Tibial artery (tissue), 4 donors: Measurements from ENCODE around the gene HYAL3.

Source experiments
- DNase-seq, 2 donors: peaks; one replicate each; pipeline ENCODE4 v3.0.0-alpha.2; 2019
- H3K27ac ChIP-seq, 2 donors: fragments of 200-600 bp; sonication (generic) in 1 of 2; 1 replicate in 1 of 2; 2 replicates in 1 of 2; pipeline ENCODE4 v1.5.1; 2018 to 2019; ENCODE audit warnings: mild to moderate bottlenecking in 1 of 2
- H3K27me3 ChIP-seq, 2 donors: fragments of 200-600 bp; sonication (generic) in 1 of 2; one replicate each; pipeline versions ENCODE4 v1.5.1 to v1.6.0; 2016 to 2019
- H3K36me3 ChIP-seq, 3 donors: fragments of 200-600 bp; sonication (generic) in 2 of 3; one replicate each; pipeline ENCODE4 v1.5.1; 2016 to 2019; ENCODE audit warnings: mild to moderate bottlenecking in 2 of 3
- H3K4me1 ChIP-seq, 4 donors: fragments of 200-600 bp; sonication (generic) in 2 of 4; 1 replicate in 3 of 4; 2 replicates in 1 of 4; pipeline ENCODE4 v1.5.1; 2016 to 2019
- H3K4me3 ChIP-seq, 2 donors: fragments of 200-600 bp; sonication (generic) in 1 of 2; 1 replicate in 1 of 2; 2 replicates in 1 of 2; pipeline ENCODE4 v1.5.1; 2018 to 2019; ENCODE audit warnings: mild to moderate bottlenecking in 2 of 2
- H3K9me3 ChIP-seq, 3 donors: fragments of 200-600 bp; sonication (generic) in 1 of 3; one replicate each; pipeline ENCODE4 v1.5.1; 2016 to 2019
- CTCF ChIP-seq, 2 experiments: fragments of 200-600 bp in 1 of 2; fragments of 450-650 bp in 1 of 2; IDR thresholded peaks; one replicate each; pipeline ENCODE4 v1.5.1; 2017 to 2019; ENCODE audit warnings: antibody characterized with exemption in 2 of 2, mild to moderate bottlenecking in 1 of 2, moderate library complexity in 1 of 2
- intact Hi-C: fragments of 100-400 bp; cut with DNase I; formaldehyde crosslinking; loops from one replicate; pipeline ENCODE4 v1.15.0; 2023; ENCODE audit warnings: low total_unique reads

The HYAL3 gene

DNA sequence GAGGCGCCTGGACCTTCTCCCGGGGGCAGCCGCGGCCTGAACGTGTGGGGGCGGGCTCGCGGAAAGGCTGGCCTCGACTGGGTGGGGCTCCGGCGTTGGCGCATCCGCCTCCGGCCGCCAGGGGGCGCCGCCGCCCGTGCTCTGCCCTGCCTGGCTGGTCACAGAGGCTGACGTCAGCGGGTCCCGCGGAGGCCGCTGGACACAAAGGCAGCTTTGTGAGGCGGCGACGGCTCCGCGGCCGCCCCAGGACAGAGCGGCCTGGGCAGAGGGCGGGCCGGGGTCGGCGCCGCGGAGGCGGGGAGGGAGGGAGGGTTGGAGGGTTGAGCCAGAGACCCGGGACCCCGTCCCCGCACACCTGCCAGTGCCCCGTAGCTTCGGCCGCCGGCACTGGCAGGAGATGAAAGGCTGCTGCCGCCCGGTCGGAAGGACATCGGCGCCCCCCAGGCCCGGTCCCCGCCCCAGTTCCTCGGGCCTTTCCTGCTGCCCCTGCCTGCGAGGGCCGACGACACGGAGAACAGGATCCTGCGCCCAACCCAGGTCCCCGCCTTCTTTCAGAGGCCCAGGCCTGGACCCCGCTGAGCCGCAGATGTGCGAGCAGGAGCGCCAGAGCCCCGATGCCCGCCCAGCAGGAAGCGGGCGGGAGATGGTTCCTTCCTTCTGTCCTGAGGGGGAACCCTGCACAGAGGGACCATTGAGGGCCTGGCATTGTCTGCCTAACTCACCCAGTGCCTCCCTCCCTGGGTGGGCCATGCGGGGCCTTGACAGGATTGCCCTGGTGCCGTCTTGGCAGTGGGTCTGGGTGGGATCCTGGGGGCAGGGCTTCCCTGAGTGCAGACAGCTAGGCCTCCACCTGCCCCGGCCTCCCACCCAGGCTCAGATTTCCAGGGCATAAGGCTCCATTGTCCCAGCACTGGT lies 38.9 kb downstream of the HYAL3 start:
- Histone ChIP-seq H3K27me3 (no peaks in the 10 kb centered on the region), H3K36me3 (peaks cover 24 to 33% (median 33%) of the 10 kb centered on the region in 3 donors), H3K27ac (peak overlapping the region; percentile 97 to 100), H3K4me1 (peaks cover 4 to 54% (median 42%) of the 10 kb centered on the region in 4 donors), H3K9me3 (no peaks in the 10 kb centered on the region), H3K4me3 (peak overlapping the region; percentile 67 to 69)
- peak; percentile 91 to 97 for DNase-seq
- intact Hi-C loops, result no loop called here
- peak; percentile 98 to 99 for TF ChIP-seq CTCF (IDR thresholded peaks at IDR 0.05)

DNA sequence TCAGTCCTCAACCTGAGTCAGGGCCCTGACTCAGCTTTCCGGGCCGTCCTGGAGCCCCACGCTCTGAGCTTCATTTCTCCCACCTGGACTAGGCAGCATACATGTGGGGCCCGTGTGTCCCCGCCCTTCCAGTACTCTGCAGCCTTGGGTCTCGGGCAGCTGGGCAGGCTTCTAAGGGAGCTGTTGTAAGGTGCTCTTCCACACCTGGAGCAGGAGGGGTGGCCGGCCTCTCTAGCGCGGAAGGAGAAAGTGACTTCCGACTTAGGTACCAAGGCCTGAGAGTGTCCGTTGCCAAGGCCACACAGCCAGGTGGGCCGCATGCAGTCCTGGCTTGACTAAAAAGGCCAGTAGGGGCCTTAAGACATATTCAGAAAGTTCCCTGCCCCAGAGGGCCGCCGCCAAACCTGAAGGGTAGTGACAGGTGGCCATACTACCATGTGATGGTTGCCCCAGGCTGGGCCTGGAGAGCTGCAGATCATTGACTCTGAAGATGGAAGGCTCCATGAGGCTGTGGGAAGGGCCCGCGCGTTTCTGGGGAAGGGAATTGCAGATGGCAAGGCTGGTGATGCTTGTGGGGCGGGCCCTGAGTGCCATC lies 39.7 kb downstream of the HYAL3 start:
- Histone ChIP-seq H3K27ac (peak overlapping the region; percentile 97 to 100), H3K4me1 (peaks cover 4 to 54% (median 40%) of the 10 kb centered on the region in 4 donors), H3K4me3 (peak overlapping the region; percentile 67 to 69), H3K27me3 (no peaks in the 10 kb centered on the region), H3K9me3 (no peaks in the 10 kb centered on the region), H3K36me3 (peaks cover 27 to 40% (median 39%) of the 10 kb centered on the region in 3 donors)
- no peak for TF ChIP-seq CTCF (IDR thresholded peaks at IDR 0.05)
- DNase-seq, result no peak
- intact Hi-C loops, result no loop called here

DNA sequence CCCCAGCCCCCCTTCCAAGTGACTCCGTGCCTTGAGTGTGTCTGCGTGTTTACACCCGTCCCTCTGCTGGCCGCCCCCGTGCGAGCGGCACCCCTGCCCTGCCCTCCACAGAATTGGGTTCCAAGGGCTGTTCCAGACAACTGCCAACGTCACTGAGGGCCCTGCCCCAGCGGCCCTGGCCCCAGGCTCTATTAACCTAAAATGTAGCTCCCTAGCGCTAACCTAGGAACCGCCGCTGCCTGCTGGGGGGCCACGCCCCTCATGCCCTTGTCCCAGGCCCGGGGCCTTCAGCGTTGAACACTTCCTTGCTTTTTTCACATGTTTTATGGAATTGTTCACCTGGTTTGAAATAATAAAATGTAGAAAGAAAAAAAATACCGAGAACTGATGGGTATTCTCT lies 40.2 kb downstream of the HYAL3 start:
- no peak overlapping the region for H3K4me3 ChIP-seq
- H3K27ac ChIP-seq, result peak overlapping the region; percentile 97 to 100
- no peaks in the 10 kb centered on the region for H3K27me3 ChIP-seq
- no peak for TF ChIP-seq CTCF (IDR thresholded peaks at IDR 0.05)
- H3K36me3 ChIP-seq, result peaks cover 28 to 46% (median 45%) of the 10 kb centered on the region in 3 donors
- H3K4me1 ChIP-seq, result peaks cover 2 to 54% (median 38%) of the 10 kb centered on the region in 4 donors
- no peaks in the 10 kb centered on the region for H3K9me3 ChIP-seq
- DNase-seq, result no peak
- intact Hi-C loops, result no loop called here

DNA sequence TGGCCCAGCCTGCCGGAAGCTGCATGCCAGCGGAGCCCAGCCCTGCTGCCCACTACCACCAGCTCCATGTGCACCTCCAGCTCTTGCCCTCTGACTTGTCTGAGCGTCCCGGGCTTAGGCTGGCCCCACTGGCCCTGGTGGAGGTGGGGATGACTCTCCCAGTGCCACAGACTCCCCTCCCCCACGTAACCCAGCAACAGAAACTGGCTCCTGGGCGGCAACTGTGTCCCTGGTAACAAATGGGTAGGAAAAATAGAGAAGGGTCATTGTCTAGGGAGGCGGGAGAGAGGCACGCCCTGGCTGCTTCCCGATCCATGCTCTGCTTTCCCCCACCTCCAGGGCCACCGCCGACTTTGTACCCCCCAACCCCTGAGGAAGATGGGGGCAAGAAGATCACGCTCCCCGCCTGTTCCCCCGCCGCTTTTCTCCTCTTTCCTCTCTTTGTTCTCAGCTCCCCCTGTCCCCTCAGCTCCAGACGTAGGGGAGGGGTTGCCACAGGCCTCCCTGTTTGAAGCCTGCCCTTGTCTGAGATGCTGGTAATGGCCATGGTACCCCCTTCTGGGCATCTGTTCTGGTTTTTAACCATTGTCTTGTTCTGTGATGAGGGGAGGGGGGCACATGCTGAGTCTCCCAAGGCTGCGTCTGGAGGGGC lies 41.0 kb downstream of the HYAL3 start:
- Histone ChIP-seq H3K27ac (peak overlapping the region; percentile 97 to 100), H3K27me3 (no peaks in the 10 kb centered on the region), H3K36me3 (peaks cover 31 to 54% (median 53%) of the 10 kb centered on the region in 3 donors), H3K4me1 (peaks cover 0 to 48% (median 34%) of the 10 kb centered on the region in 4 donors), H3K4me3 (no peak overlapping the region), H3K9me3 (no peaks in the 10 kb centered on the region)
- intact Hi-C loops, result no loop called here
- TF ChIP-seq CTCF (IDR thresholded peaks at IDR 0.05), result no peak
- no peak for DNase-seq

GRCh38 chr3:50256978-50257890 lies 42.0 kb downstream of the HYAL3 start:
- H3K27ac ChIP-seq, result peak overlapping the region in 1 of 2 donors; percentile 97
- H3K4me1 ChIP-seq, result peaks cover 0 to 44% (median 31%) of the 10 kb centered on the region in 4 donors
- DNase-seq, result no peak
- H3K4me3 ChIP-seq, result no peak overlapping the region
- peaks cover 40 to 63% (median 62%) of the 10 kb centered on the region in 3 donors for H3K36me3 ChIP-seq
- H3K9me3 ChIP-seq, result no peaks in the 10 kb centered on the region
- peak; percentile 20 to 32 for TF ChIP-seq CTCF (IDR thresholded peaks at IDR 0.05)
- intact Hi-C loops, result no loop called here
- no peaks in the 10 kb centered on the region for H3K27me3 ChIP-seq
